SJCRH30 (cell line): ENCODE data around the gene WDR7. TPM values are rescaled to one million over a fixed set of nuclear protein-coding genes. Genes with fewer than 3 reads are reported as not detected.

ENCODE experiments used
- DNase-seq, 2 experiments: peaks; one replicate each; pipeline ENCODE4 v3.0.0-alpha.2; 2015 to 2020
- H3K27ac ChIP-seq: fragments of 250-450 bp; sonication (Bioruptor Pico); 2 replicates; pipeline ENCODE4 v1.5.1; 2020; ENCODE audit warnings: mild to moderate bottlenecking, moderate library complexity
- H3K27me3 ChIP-seq: fragments of 250-450 bp; sonication (Bioruptor Pico); 2 replicates; pipeline ENCODE4 v1.5.1; 2020; ENCODE audit warnings: mild to moderate bottlenecking, moderate library complexity
- H3K36me3 ChIP-seq: fragments of 250-450 bp; sonication (Bioruptor Pico); 2 replicates; pipeline ENCODE4 v1.5.1; 2020; ENCODE audit warnings: mild to moderate bottlenecking, moderate library complexity
- H3K4me1 ChIP-seq: fragments of 250-450 bp; sonication (Bioruptor Pico); 2 replicates; pipeline ENCODE4 v1.5.1; 2020; ENCODE audit warnings: mild to moderate bottlenecking, moderate library complexity
- H3K4me3 ChIP-seq: fragments of 250-450 bp; sonication (Bioruptor Pico); 2 replicates; pipeline ENCODE4 v1.5.1; 2020; ENCODE audit warnings: mild to moderate bottlenecking, moderate library complexity
- H3K9me3 ChIP-seq: fragments of 250-450 bp; sonication (Bioruptor Pico); replicated peaks from 2 replicates; pipeline ENCODE4 v1.5.1; 2020; ENCODE audit warnings: mild to moderate bottlenecking, moderate library complexity
- total RNA-seq: library from RNA; depleted of rRNA; stranded (reverse); fragments of >200 nt; shearing (Covaris generic); gene quantifications from 2 replicates; pipeline ENCODE4 v1.2.3, GENCODE V29; 2014

The WDR7 gene
- total RNA-seq, 1 experiment from 2014 or later: 9.8 TPM

DNA sequence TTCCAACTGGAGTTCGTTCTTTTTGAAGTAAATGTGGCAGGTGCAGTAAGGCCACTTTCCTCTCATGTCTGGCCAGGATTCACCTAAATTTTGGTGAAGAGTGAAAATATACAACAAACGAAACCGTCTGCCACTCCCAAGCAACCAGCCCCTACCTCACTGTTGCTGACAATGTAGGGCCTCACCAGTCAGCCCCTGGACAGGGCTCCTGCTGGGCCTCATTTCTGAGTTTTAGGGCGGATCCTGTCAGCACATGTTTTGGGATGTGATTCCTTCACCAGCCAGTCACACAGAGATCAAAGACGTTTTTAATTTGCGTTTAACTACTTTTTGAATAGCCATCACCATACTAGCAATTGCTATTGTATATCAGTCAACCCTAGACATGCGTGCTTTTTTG, 185.0 kb downstream of the WDR7 start:
- Histone ChIP-seq H3K36me3 (no peaks in the 10 kb centered on the region), H3K4me1 (no peaks in the 10 kb centered on the region), H3K27me3 (no peaks in the 10 kb centered on the region), H3K4me3 (no peak overlapping the region), H3K9me3 (no peaks in the 10 kb centered on the region), H3K27ac (no peak overlapping the region)
- no peak for DNase-seq

DNA sequence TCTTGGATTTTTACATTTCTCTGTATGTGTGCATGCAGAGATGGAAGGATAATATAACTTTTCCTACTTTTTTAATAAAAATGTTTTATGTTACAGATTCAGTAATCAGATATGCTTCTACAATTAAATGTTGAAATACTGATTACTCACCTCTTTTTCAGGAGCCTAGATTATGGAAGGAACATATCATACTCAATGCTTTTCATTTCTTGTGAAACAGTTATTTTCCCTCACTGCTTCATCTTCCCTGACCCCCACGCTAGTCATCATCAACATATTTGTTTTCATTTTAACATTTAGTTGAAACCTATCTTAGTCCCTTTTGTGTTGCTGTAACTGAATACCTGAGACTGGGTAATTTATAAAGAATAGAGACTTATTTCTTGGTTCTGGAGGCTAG, 190.7 kb downstream of the WDR7 start:
- no peak for DNase-seq
- Histone ChIP-seq H3K27ac (no peak overlapping the region), H3K4me3 (no peak overlapping the region), H3K27me3 (no peaks in the 10 kb centered on the region), H3K9me3 (no peaks in the 10 kb centered on the region), H3K36me3 (no peaks in the 10 kb centered on the region), H3K4me1 (no peaks in the 10 kb centered on the region)

DNA sequence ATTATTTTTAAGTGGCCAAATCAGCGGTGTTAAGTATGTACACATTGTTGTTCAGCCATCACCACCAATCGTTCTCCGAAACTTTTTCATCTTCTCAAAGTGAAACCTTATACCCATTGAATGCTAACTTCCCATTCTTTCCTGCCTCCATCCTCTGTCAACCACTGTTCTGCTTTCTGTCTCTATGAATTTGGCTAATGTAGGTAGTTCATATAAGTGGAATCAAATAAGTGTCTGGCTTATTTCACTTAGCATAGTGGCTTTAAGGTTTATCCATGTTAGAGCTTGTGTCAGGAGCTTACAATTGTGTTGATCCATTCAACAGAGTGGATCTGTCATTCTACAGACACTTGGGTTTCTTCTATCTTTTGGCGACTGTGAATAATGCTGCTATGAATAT, 192.1 kb downstream of the WDR7 start:
- H3K36me3 ChIP-seq: no peaks in the 10 kb centered on the region
- no peaks in the 10 kb centered on the region for H3K4me1 ChIP-seq
- H3K9me3 ChIP-seq: no peaks in the 10 kb centered on the region
- H3K27ac ChIP-seq: no peak overlapping the region
- no peaks in the 10 kb centered on the region for H3K27me3 ChIP-seq
- DNase-seq: no peak
- no peak overlapping the region for H3K4me3 ChIP-seq

- Histone ChIP-seq H3K36me3 (no peaks in the 10 kb centered on the region), H3K9me3 (no peaks in the 10 kb centered on the region), H3K4me1 (no peaks in the 10 kb centered on the region), H3K4me3 (no peak overlapping the region), H3K27me3 (no peaks in the 10 kb centered on the region), H3K27ac (no peak overlapping the region)
- no peak for DNase-seq
Observed at GRCh38 chr18:56844556-56844955, 193.4 kb downstream of the WDR7 start.

DNA sequence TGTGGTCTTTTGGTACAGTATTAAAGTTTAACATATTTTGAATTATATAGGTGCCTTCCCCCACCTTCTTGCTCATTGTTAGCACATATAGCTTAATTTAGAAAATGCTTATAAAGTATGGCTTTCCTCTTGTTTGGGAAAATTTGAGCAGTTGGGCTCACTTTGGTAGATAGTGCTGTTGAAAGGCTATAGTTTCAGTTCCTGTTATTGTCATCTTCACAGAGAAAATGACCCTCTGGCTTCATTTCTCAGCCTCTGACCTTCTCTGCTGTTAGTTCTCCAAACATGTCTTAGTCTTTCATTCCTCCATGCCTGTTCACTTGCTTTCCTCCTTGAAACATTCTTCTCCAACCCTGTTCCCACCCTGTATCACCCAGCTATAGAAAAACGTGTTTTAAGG, 200.6 kb downstream of the WDR7 start:
- no peaks in the 10 kb centered on the region for H3K4me1 ChIP-seq

GRCh38 chr18:56853961-56854360, 202.8 kb downstream of the WDR7 start:
- H3K36me3 ChIP-seq: no peaks in the 10 kb centered on the region
- H3K4me1 ChIP-seq: no peaks in the 10 kb centered on the region
- H3K27ac ChIP-seq: no peak overlapping the region
- H3K27me3 ChIP-seq: no peaks in the 10 kb centered on the region
- H3K4me3 ChIP-seq: no peak overlapping the region
- no peaks in the 10 kb centered on the region for H3K9me3 ChIP-seq
- DNase-seq: no peak

More for the DNA sequence above, 200.6 kb downstream of the WDR7 start:
- H3K27me3 ChIP-seq: no peaks in the 10 kb centered on the region
- no peaks in the 10 kb centered on the region for H3K9me3 ChIP-seq
- no peaks in the 10 kb centered on the region for H3K36me3 ChIP-seq
- no peak overlapping the region for H3K4me3 ChIP-seq
- no peak overlapping the region for H3K27ac ChIP-seq
- no peak for DNase-seq

DNA sequence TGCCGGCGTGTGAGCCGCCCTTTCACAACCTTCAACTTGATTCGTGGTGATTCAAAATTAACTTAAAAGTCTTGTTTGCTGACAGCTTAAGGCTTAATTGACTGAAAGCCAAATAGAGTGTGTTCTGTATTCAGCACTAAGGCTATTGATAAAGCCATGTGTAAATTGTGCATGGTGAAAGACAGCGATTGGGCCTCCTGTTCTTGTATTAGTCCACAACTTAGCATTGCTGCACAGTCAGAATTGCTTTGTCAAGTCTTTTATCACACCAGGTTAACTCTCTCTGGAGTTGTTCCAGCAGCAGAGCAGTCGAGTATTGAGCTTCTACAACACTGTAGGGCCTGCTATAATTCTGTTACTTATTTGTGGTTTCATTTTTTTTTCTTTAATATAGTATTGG, 210.1 kb downstream of the WDR7 start:
- Histone ChIP-seq H3K4me3 (no peak overlapping the region), H3K27ac (no peak overlapping the region)

GRCh38 chr18:56869189-56869777, 218.1 kb downstream of the WDR7 start:
- Histone ChIP-seq H3K4me1 (no peaks in the 10 kb centered on the region), H3K36me3 (no peaks in the 10 kb centered on the region), H3K9me3 (no peaks in the 10 kb centered on the region), H3K4me3 (no peak overlapping the region), H3K27me3 (no peaks in the 10 kb centered on the region), H3K27ac (no peak overlapping the region)
- peak; percentile 2 to 31 for DNase-seq

More for the DNA sequence above, 210.1 kb downstream of the WDR7 start:
- Histone ChIP-seq H3K27me3 (no peaks in the 10 kb centered on the region), H3K36me3 (no peaks in the 10 kb centered on the region), H3K4me1 (no peaks in the 10 kb centered on the region), H3K9me3 (no peaks in the 10 kb centered on the region)
- no peak for DNase-seq

DNA sequence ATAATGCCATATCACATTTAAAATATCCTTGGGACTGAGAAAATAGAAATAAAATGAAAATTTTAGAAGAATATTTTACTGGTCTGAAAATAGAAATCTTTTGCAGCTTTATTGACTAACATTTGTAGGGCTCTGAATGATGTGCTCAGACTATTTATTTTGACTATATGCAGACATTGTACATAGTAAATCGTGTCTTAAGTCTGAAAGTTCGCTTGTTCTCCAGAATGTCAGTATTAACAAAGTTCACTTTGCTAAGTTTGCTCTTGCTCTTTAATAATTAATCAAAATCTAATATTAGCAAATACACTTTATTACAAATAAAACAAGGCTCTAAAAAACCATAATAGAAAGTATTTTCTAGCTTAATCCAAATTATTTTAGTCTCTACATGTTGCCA, 219.8 kb downstream of the WDR7 start:
- no peak for DNase-seq
- Histone ChIP-seq H3K27ac (no peak overlapping the region), H3K36me3 (no peaks in the 10 kb centered on the region), H3K9me3 (no peaks in the 10 kb centered on the region), H3K4me1 (no peaks in the 10 kb centered on the region), H3K27me3 (no peaks in the 10 kb centered on the region), H3K4me3 (no peak overlapping the region)

DNA sequence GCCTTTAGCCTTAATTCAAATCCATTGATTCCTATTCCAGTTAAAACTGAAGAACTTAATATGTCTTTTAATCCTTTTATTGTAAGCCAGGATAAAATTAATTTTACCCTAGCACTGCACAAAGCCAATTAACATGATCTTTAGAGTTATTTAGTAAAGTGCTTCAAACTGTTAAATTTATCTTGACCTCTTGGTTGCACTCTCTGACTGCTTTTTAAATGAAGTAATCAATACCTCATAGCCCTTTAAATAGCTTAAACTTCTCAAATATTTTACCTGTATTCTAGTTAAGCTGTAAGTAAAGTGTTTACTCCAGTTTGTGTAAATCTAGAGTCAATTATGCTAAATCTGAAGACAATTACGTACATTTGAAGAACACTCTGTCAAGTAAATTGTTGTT, 221.0 kb downstream of the WDR7 start:
- Histone ChIP-seq H3K9me3 (no peaks in the 10 kb centered on the region), H3K27ac (no peak overlapping the region), H3K27me3 (no peaks in the 10 kb centered on the region), H3K4me3 (no peak overlapping the region), H3K36me3 (no peaks in the 10 kb centered on the region), H3K4me1 (no peaks in the 10 kb centered on the region)
- no peak for DNase-seq

GRCh38 chr18:56873441-56874140, 222.4 kb downstream of the WDR7 start:
- Histone ChIP-seq H3K27me3 (no peaks in the 10 kb centered on the region), H3K36me3 (no peaks in the 10 kb centered on the region), H3K27ac (no peak overlapping the region), H3K4me3 (no peak overlapping the region), H3K4me1 (no peaks in the 10 kb centered on the region), H3K9me3 (no peaks in the 10 kb centered on the region)
- no peak for DNase-seq

DNA sequence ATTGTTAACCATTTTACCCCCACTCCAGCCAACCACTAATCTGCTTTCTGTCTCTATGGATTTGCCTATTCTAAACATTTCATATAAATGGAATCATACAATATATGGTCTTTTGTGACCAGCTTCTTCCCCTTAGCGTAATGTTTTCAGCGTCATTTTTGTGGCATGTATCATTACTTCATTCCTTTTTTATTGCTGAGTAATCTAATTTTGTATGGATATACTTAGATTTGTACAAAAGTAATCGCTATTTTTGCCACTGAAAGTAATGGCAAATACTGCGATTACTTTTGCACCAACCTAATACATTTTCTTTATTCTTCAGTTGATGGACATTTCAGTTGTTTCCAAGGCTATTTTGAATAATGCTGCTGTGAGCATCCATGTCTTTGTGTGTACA, 227.6 kb downstream of the WDR7 start:
- Histone ChIP-seq H3K27ac (no peak overlapping the region), H3K4me1 (no peaks in the 10 kb centered on the region), H3K9me3 (no peaks in the 10 kb centered on the region), H3K27me3 (no peaks in the 10 kb centered on the region), H3K36me3 (no peaks in the 10 kb centered on the region), H3K4me3 (no peak overlapping the region)
- DNase-seq: no peak

DNA sequence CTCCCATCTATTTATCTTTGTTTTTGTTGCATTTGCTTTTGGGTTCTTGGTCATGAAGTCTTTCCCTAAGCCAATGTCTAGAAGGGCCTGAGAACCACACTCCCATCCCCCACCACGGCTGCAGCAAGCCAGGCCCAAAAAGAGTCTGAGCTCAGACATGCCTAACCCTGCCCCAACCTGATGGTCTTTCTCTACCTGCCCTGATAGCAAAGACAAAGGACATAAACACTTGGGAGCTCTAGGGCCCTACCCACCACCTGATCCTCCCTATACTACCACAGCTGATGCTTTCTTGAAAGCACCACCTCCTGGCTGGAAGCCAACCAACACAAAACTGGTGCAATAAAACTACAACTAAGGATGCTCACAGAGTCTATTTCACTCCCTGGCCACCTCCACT, 233.4 kb downstream of the WDR7 start:
- H3K27me3 ChIP-seq: no peaks in the 10 kb centered on the region
- no peak overlapping the region for H3K4me3 ChIP-seq
- no peaks in the 10 kb centered on the region for H3K36me3 ChIP-seq
- no peak overlapping the region for H3K27ac ChIP-seq
- DNase-seq: no peak
- H3K9me3 ChIP-seq: no peaks in the 10 kb centered on the region
- H3K4me1 ChIP-seq: no peaks in the 10 kb centered on the region

DNA sequence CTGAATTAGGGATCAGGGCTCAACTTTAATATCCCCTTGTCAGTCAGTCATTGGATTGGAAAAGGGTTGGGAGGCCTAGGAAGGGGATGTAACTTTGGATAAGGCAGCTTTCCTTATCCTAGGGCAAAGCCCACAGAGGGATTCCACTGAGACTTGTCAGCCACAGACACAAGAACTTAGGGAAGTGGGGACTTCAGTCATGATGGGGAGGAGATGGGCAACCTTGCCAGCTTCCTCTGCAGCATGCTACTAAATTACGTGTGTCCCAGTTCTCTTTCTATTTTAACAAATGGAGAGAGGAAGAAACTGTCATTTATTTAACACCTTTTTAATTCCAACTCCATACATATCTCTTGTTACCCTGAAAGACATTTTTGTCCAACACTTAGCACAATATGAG, 237.8 kb downstream of the WDR7 start:
- Histone ChIP-seq H3K4me1 (peaks cover 18% of the 10 kb centered on the region), H3K9me3 (no peaks in the 10 kb centered on the region), H3K27me3 (no peaks in the 10 kb centered on the region), H3K36me3 (no peaks in the 10 kb centered on the region), H3K4me3 (no peak overlapping the region), H3K27ac (no peak overlapping the region)
- no peak for DNase-seq

DNA sequence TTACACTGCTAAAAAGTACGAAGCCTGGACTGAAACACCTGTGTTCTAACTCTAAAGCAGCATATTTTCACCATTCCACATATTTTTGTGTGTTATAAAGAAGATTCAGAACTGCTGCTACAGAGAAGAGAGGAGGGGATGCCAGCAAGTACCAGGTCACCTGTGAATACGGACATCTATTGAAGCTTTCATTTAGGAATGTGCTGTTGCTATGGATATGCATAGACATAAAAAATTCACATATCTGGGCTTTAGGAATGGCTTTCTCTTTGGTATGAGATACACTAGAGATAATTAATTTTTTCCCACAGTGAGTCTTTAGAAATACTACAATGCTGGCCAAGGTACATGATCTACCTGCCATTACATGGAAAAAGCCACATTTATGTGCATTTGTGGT, 238.5 kb downstream of the WDR7 start:
- no peak overlapping the region for H3K4me3 ChIP-seq
- H3K4me1 ChIP-seq: peaks cover 18% of the 10 kb centered on the region
- H3K27me3 ChIP-seq: no peaks in the 10 kb centered on the region
- H3K9me3 ChIP-seq: no peaks in the 10 kb centered on the region
- no peak overlapping the region for H3K27ac ChIP-seq
- DNase-seq: no peak
- no peaks in the 10 kb centered on the region for H3K36me3 ChIP-seq

GRCh38 chr18:56890632-56891031, 239.5 kb downstream of the WDR7 start:
- Histone ChIP-seq H3K27ac (peak overlapping the region; percentile 30), H3K27me3 (no peaks in the 10 kb centered on the region), H3K36me3 (no peaks in the 10 kb centered on the region), H3K4me3 (no peak overlapping the region), H3K9me3 (no peaks in the 10 kb centered on the region), H3K4me1 (peaks cover 18% of the 10 kb centered on the region)
- peak; percentile 3 to 13 for DNase-seq
